A549 treated with AZD2906 at 1 μM for 4 hours (cell line): ENCODE measurements around the gene TECR. TPM values are rescaled to one million over a fixed set of nuclear protein-coding genes. Genes with fewer than 3 reads are reported as not detected.

ENCODE experiments used
- total RNA-seq: library from RNA; stranded (reverse); fragments of 200-300 nt; extraction: Qiagen RNA extraction; gene quantifications from 5 replicates; pipeline ENCODE4 v1.2.3, GENCODE V29; 2022

Gene TECR
- 148 to 187 TPM (median 185 TPM) in 5 replicates for total RNA-seq

GRCh38 chr19:14529254-14530004, at the start of gene TECR:
TECR (plus strand) TSS chr19:14529594; CDS start chr19:14529697, 103 bp downstream.

GRCh38 chr19:14496029-14496833, 33.2 kb upstream of the TECR start, which contains the start of gene GIPC1:
GIPC1 (minus strand) TSS chr19:14496127; CDS start chr19:14482976, 13,151 bp downstream.

GRCh38 chr19:14517840-14518505, 11.4 kb upstream of the TECR start, which contains the start of gene DNAJB1:
DNAJB1 (minus strand) TSS chr19:14518397; CDS start chr19:14518349, 48 bp downstream.

GRCh38 chr19:14571695-14572490, 42.5 kb downstream of the TECR start, which contains the start of gene NDUFB7:
NDUFB7 (minus strand) TSS chr19:14572066; CDS start chr19:14572000, 66 bp downstream.

GRCh38 chr19:14582894-14583340, 53.5 kb downstream of the TECR start, which contains the start of gene CLEC17A:
CLEC17A (plus strand) TSS chr19:14583084; CDS start chr19:14583161, 77 bp downstream.

Other genes with a start within 250 kb of the TECR start
- gene ADGRE5, start 148.2 kb upstream of the TECR start, total RNA-seq, result 78.1 to 91.7 TPM (median 86.0 TPM) in 5 replicates
- gene DDX39A, start 110.3 kb upstream of the TECR start, total RNA-seq, result 115 to 136 TPM (median 125 TPM) in 5 replicates
- 72.8 to 86.5 TPM (median 81.0 TPM) in 5 replicates for gene PKN1, start 96.3 kb upstream of the TECR start, total RNA-seq
- gene PTGER1, start 54.2 kb upstream of the TECR start, total RNA-seq, result 0.07 to 0.15 TPM (median 0.12 TPM) in 3 of 5 replicates, not detected in the others
- 107 to 160 TPM (median 157 TPM) in 5 replicates for gene GIPC1, start 33.5 kb upstream of the TECR start, total RNA-seq
- gene DNAJB1, start 11.2 kb upstream of the TECR start, total RNA-seq, result 184 to 242 TPM (median 215 TPM) in 5 replicates
- 155 to 213 TPM (median 206 TPM) in 5 replicates for gene NDUFB7, start 42.5 kb downstream of the TECR start, total RNA-seq
- not detected in 5 replicates for gene CLEC17A, start 53.5 kb downstream of the TECR start, total RNA-seq
- not detected in 5 replicates for gene ADGRE3, start 145.2 kb downstream of the TECR start, total RNA-seq
- 2.7 to 3.4 TPM (median 3.0 TPM) in 5 replicates for gene ZNF333, start 160.5 kb downstream of the TECR start, total RNA-seq
- 0.51 to 1.1 TPM (median 0.66 TPM) in 5 replicates for gene ADGRE2, start 249.0 kb downstream of the TECR start, total RNA-seq